Fibroblast of skin of left biceps (primary cell): Measurements from ENCODE around the gene BRF1.
"Not testable (repeated sequence)": the region's sequence is repeated elsewhere in the genome, so short reads cannot be mapped to it uniquely, and the experiment has no call there.

Source experiments
- DNase-seq, 2 experiments: peaks; one replicate each; pipeline ENCODE4 v3.0.0-alpha.2; 2013; ENCODE audit warnings: low read depth in 2 of 2

Gene BRF1

DNA sequence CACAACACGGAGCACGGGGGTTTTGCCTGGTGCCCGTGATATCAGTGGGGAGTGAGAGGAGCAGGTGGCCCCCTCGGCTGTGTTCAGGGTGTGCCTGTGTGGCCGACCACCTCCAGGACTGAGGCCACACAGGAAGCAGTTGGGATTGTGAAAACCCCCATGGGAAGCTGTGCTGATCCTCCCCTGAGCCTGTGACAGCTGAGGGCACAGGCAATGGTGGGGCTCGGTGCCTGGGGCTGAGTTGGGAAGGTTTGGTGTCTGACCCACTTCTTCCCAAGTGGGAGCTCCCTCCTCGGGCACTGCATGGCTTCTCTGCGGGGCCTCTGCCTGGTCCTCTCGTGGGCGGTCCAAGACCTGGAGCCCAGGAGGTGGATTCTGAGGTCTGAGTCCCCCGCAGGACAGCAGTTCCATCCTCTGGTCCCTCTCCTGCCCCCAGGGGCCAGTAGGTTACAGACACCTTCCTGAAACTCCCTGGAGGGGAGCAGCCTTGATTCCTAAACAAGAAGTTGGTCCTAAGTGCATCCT, 31.6 kb upstream of the BRF1 start:
- no peak for DNase-seq

GRCh38 chr14:105331575-105332349, 31.0 kb upstream of the BRF1 start:
- no peak for DNase-seq

DNA sequence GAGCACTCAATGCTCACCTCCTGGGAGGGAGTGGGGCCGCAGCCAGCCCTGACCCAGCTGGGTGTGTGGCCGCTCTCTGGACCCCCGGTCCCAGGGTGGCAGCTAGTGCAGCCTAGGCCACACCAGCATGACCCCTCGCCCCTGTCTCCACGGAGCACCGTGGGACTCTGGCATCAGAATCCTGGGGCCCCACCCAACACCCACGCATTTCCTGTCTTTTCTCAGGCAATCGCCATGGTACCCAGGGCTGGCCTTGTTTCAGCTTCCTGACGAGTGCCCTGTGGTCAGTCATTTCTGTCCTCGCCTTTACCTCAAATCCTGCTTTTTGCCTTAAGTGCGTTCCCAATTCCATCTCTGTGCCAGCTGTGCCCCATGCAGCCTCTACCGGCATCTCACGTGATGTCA, 29.7 kb upstream of the BRF1 start:
- no peak for DNase-seq

DNA sequence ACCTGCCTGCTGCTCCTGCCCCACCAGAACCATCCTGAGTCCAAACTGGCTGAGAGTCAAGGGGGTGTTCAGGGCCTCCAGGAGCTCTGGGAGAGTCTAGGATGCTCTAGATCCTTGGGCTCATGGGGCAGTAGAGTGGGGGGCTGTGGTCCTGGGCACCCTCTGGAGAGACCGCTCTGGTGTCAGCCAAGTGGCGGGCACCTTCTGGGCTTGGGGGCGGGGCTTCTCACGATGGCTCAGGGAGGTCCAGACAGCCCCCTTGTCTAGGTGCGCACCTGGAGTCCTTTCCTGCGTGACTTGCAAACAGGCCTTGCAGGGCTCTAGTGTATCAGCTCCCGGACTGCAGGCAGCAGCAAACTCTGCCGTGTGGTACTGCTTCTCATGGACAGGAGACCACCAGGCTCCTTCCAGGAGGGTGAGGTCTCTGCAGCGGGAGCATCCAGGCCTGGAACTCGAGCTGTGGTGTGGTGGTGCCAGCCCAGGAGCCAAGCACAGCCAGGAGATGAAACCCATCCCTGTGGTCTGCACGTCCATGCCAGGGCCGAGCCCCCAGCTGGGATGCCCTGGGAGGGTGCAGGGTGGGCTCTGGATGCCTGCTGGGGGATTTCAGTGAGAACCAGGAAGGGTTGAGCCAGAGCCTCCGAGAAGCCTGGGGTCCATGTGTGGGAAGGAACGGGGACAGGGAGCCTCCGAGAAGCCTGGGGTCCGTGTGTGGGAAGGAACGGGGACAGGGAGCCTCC, 28.8 kb upstream of the BRF1 start:
- DNase-seq = no peak

- DNase-seq = no peak
Measured at GRCh38 chr14:105328678-105329390, 28.0 kb upstream of the BRF1 start.

GRCh38 chr14:105328070-105328677, 27.4 kb upstream of the BRF1 start:
- no peak for DNase-seq

- not testable (repeated sequence) for DNase-seq
Measured at GRCh38 chr14:105327695-105328045, 26.9 kb upstream of the BRF1 start.

GRCh38 chr14:105326891-105327694, 26.3 kb upstream of the BRF1 start:
- no peak for DNase-seq

DNA sequence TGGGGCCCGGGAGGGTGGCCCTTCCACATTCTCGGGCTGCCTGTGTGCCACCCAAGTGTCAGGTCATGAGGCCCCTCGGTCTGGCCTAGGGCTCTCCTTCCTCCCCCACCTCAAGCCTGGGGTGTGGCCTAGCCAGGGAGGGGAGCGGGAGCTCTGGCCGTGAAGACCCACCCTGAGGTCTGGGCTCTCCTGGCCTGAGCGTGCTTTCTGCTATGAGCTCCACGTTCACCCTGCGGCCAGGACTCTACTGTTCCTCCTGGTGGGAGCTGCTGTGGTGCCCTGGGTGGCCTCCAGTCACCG, 25.7 kb upstream of the BRF1 start:
- DNase-seq = no peak

DNA sequence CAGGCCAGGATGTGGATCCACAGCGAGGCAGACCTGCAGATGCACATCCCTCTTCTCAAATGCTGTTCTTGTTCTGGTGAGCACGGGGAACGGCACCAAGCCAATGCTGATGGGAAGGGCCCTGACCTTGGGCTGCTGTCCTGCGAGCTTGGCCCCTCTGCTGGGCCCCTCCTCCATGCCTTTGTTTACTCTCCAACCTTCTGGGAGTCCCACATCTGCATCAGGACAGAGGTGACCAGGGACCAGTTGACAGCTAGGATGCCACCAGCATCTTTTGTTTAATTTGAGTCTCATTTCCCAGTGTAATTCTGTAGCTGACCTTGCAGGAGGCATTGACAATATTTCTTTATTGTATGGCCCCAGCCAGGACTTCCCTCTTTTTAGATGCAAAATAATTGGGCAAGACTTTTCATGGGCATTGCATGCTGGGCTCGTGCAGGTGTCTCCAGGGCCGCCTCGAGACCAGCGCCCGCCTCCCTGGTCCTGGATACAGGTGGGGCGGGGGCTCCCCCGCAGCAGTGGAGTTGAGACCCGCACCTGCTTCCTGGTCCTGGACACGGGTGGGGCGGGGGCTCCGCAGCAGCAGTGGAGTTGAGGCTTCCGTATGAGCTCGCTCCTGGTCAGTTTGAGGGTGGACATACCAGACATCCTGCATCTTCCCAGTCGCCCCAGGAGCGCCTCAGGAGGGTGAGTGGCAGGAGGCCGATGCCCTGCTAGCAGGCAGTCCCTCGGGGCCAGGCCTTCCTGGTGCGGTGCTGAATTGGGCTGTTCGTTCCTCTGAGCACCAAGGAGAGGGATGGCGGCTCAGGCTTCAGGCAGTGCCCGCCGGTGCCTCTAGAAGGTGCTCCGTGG, 25.1 kb upstream of the BRF1 start:
- no peak for DNase-seq

- no peak for DNase-seq
Measured at GRCh38 chr14:105325303-105325702, 24.5 kb upstream of the BRF1 start.

GRCh38 chr14:105324871-105325270, 24.1 kb upstream of the BRF1 start:
- no peak for DNase-seq

DNA sequence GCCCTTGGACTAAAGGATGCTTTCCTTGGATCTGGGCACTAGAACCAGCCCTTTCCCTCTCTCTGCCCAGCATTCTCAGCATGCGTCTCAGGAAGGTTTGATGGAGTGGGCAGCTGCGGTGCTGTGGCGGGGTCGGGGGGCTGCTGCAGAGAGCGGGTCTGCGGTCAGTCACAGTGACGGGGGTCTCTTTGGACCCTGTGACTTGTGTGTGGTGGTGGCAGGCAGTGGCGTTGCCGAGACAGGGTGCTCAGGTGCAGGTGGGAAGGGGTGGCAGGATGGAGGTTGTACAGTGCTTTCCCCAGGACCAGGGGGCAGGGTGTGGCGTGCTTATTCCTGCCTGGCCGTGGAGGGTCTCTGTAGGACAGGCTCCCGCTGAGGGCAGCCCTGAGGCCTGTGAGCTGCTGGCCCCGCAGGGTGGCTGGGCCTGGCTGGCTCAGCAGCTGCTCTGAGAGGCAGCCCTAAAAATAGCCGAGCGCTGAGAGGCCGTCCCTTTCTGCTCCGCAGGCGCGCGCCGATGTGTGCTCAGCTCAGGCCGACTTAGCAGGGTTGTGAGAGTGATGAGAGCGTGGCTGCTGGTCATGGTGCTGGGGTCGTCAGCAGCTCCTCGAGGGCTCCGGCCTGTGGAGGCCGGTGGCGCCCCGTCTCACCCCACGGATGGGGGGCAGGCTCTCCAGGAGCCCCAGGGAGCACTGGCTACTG, 23.4 kb upstream of the BRF1 start:
- no peak for DNase-seq

DNA sequence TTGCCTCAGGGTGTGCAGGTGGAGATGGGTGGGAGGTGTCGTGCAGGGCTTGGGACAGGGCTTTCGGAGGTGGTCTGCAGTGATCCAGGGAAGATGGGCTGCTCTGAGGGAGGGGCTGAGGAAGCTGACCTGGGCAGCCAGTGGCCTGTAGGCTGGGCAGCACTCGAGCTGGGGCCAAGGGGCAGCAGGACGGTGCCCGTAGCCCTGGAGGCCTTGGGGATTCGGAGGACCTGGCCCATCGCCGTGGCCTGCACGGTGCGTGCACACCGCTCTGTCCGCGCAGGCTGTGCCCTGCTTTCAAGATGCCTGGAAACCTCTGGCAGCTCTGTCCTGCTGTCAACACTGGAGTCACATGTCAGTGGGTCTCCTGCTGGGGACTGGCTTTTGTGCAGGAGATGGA, 22.9 kb upstream of the BRF1 start:
- DNase-seq = no peak

DNA sequence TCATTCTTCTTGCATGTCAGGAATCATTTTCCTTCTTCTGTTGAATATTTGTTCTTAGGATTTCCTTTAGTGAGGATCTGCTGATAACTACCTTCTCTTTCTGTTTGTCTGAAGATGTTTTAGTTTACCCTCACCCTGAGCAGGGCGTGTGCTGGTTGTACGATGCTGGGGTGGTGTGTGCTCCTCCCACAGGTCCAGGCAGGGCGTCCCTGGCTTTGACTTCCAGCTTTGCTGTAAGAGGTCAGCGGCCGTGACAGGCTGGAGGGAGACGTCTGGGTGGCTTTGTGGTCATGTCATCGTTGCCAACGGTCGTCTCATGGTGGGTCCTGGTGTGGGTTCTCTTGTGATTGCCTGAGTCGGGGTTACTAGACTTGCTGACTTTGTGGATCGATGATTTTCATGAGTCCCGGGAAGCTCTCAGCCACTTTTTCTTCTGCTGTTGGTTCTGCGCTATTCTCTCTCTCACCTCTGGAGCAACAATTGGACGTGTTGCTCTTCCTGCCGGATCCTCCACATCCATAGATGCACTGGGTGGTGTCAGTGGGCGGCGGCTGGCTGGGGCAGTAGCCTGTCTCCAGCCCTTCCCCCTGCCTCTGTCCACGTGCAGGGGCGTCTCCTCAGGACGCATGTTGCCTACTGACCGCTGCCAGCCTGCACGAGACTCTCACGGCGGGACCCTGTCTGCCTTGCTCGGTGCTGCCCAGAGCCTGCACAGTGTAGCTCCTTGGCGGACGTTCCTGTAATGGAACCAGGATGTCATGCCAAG, 22.2 kb upstream of the BRF1 start:
- DNase-seq = no peak

GRCh38 chr14:105317546-105317945, 16.7 kb upstream of the BRF1 start:
- no peak for DNase-seq

DNA sequence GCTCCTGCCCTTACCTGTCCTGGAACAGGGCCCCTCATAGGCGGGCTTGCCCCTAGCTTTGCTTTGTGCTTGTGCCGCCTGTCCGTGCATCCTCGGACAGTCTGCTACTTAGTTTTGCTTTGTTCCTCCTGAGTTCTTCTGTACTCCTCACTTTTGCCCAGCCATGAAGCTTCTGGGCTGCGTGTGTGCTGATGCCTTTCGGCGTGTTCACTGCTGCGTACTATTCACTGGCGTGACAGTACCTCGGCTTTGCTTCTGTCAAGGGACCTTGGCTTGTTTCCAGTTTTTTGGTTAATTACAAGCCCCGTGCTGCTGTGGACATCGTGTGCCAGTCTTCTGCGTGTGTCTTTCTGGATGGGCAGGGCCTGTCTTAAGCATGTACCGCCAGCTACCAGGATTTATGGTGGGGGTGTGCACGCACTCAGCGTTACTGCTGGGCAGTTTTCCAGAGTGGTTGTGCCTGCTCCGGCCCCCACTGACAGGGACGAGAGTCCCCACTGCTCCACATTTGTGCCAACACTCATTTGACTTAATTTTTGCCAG, 16.2 kb upstream of the BRF1 start:
- DNase-seq = no peak

DNA sequence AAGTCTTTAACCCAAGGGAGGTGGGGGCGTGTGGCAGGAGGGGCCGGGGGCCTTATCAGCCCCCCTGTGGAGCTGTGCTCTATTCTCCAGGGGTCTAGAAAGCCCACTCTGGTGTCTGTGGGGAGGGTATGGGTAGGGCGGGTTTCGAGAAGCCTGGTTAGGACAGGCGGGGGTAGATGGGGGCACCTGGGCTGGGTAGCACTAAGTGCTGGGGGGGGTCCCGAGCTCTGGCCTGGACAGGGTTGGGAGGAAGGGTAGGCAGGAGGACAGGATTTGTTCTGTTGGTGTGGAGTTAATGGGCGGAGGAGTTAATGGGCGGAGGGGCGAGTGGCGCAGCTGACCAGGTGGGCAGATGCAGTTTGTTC, 15.8 kb upstream of the BRF1 start:
- no peak for DNase-seq
